ENCODE measurements around the gene PDCD11.

DNA sequence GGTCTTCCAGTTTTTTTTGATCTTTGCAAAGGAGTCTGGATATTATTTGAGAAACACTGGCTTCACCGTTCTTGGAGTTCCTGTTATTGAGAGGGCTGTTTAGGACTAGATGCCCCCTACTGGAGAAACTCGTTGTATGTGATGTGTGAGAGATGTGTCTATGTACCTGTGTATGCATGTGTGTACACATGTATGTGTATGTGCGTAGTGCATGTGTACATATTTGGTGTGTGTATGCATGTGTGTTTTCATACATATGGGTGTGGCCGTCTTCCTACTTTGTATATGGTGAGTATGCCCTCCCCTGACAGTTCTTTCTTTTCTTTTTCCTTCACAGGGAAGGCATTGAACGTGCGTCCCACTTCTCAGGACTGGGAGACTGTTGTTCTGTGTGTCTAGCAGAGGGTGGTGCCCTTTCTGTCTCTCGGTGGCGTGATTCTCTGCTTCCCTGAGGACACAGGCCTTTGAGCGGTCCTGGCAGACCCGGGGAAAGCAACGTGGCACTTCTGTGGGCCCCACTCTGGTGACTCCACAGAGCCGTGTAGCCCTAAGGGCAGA, 85.6 kb downstream of the PDCD11 start:
- TF ChIP-seq POLR2AphosphoS5 (IDR thresholded peaks at IDR 0.05; ENCODE audit: low read depth) = no peak
- TF ChIP-seq, protein P1, sequence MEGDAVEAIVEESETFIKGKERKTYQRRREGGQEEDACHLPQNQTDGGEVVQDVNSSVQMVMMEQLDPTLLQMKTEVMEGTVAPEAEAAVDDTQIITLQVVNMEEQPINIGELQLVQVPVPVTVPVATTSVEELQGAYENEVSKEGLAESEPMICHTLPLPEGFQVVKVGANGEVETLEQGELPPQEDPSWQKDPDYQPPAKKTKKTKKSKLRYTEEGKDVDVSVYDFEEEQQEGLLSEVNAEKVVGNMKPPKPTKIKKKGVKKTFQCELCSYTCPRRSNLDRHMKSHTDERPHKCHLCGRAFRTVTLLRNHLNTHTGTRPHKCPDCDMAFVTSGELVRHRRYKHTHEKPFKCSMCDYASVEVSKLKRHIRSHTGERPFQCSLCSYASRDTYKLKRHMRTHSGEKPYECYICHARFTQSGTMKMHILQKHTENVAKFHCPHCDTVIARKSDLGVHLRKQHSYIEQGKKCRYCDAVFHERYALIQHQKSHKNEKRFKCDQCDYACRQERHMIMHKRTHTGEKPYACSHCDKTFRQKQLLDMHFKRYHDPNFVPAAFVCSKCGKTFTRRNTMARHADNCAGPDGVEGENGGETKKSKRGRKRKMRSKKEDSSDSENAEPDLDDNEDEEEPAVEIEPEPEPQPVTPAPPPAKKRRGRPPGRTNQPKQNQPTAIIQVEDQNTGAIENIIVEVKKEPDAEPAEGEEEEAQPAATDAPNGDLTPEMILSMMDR (IDR thresholded peaks at IDR 0.05; ENCODE audit: insufficient read depth, low read length) = peak; percentile 77
- TF ChIP-seq, protein P2, sequence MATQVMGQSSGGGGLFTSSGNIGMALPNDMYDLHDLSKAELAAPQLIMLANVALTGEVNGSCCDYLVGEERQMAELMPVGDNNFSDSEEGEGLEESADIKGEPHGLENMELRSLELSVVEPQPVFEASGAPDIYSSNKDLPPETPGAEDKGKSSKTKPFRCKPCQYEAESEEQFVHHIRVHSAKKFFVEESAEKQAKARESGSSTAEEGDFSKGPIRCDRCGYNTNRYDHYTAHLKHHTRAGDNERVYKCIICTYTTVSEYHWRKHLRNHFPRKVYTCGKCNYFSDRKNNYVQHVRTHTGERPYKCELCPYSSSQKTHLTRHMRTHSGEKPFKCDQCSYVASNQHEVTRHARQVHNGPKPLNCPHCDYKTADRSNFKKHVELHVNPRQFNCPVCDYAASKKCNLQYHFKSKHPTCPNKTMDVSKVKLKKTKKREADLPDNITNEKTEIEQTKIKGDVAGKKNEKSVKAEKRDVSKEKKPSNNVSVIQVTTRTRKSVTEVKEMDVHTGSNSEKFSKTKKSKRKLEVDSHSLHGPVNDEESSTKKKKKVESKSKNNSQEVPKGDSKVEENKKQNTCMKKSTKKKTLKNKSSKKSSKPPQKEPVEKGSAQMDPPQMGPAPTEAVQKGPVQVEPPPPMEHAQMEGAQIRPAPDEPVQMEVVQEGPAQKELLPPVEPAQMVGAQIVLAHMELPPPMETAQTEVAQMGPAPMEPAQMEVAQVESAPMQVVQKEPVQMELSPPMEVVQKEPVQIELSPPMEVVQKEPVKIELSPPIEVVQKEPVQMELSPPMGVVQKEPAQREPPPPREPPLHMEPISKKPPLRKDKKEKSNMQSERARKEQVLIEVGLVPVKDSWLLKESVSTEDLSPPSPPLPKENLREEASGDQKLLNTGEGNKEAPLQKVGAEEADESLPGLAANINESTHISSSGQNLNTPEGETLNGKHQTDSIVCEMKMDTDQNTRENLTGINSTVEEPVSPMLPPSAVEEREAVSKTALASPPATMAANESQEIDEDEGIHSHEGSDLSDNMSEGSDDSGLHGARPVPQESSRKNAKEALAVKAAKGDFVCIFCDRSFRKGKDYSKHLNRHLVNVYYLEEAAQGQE (IDR thresholded peaks at IDR 0.05; ENCODE audit: insufficient replicate concordance, low read depth) = no peak
- TF ChIP-seq SPI1 (IDR thresholded peaks at IDR 0.05; ENCODE audit: borderline replicate concordance, low read depth) = peak; percentile 75; the same call in 1 of the 2 replicates
- TF ChIP-seq GABPA (IDR thresholded peaks at IDR 0.05; ENCODE audit: low read depth) = no peak

Data from HL-60 (cell line).